Panc1 (cell line): ENCODE results near the gene TRAPPC13. TPM values are rescaled to one million over a fixed set of nuclear protein-coding genes. Genes with fewer than 3 reads are reported as not detected.
A peak's percentile ranks its signal among the peaks of the same experiment; 100 is the strongest.

Experiments used
- ATAC-seq: fragments of 200-7000 bp; cut with Tn5 transposase; 2 replicates; pipeline ENCODE4 v1.9.1; 2020; ENCODE audit warnings: mild to moderate bottlenecking, moderate library complexity
- BruUV-seq: library from RNA; stranded (reverse); fragments of 400-500 nt; replicated peaks from 2 replicates; lab custom pipeline; 2021; lab: Mats Ljungman, UMichigan
- CTCF ChIA-PET: fragments of 300-600 bp; sonication (Branson Sonifier 250); formaldehyde crosslinking; loops from one replicate; lab custom pipeline; 2022; ENCODE audit warnings: antibody characterized with exemption; lab: Charles Lee
- POLR2A ChIA-PET: fragments of 300-600 bp; sonication (Branson Sonifier 250); formaldehyde crosslinking; loops from one replicate; lab custom pipeline; 2022; ENCODE audit warnings: antibody characterized with exemption; lab: Charles Lee
- DNase-seq: peaks from one replicate; pipeline ENCODE4 v3.0.0-alpha.2; 2010; ENCODE audit warnings: low read depth, low spot score
- H3K27ac ChIP-seq: 2 replicates; pipeline ENCODE4 v1.5.1; 2011; ENCODE audit warnings: mild to moderate bottlenecking, low read length, inconsistent platforms
- H3K27me3 ChIP-seq: fragments of 200-500 bp; sonication (Bioruptor generic); 2 replicates; pipeline ENCODE4 v1.6.0; 2014; ENCODE audit warnings: low read length, inconsistent platforms; ENCODE audit not compliant: control insufficient read depth, insufficient read depth
- H3K36me3 ChIP-seq: fragments of 200-500 bp; sonication (Bioruptor generic); 2 replicates; pipeline ENCODE4 v1.5.1; 2014; ENCODE audit warnings: inconsistent platforms, mild to moderate bottlenecking, low read length, moderate library complexity; ENCODE audit not compliant: control insufficient read depth, insufficient read depth
- H3K4me1 ChIP-seq: 2 replicates; pipeline ENCODE4 v1.5.1; 2011; ENCODE audit warnings: inconsistent platforms, mild to moderate bottlenecking, low read length, moderate library complexity; ENCODE audit not compliant: control insufficient read depth, insufficient read depth
- H3K4me3 ChIP-seq, 2 experiments: 2 replicates each; pipeline ENCODE4 v1.5.1; 2011 to 2012; ENCODE audit warnings: low read depth in 2 of 2, low read length in 2 of 2, mild to moderate bottlenecking in 2 of 2, inconsistent platforms in 1 of 2, moderate library complexity in 1 of 2
- H3K9me3 ChIP-seq: fragments of 200-500 bp; sonication (Bioruptor generic); 2 replicates; pipeline ENCODE4 v1.5.1; 2014; ENCODE audit warnings: low read depth, mild to moderate bottlenecking, inconsistent platforms, low read length, moderate library complexity; ENCODE audit not compliant: control insufficient read depth, insufficient read depth
- POLR2AphosphoS5 ChIP-seq: IDR thresholded peaks from 2 replicates; pipeline ENCODE4 v1.6.1; 2012; ENCODE audit warnings: mild to moderate bottlenecking, low read depth, low read length, moderate library complexity
- SIN3A ChIP-seq: IDR thresholded peaks from 2 replicates; pipeline ENCODE4 v1.6.1; 2012; ENCODE audit warnings: low read depth, mild to moderate bottlenecking, low read length, moderate library complexity, borderline replicate concordance; ENCODE audit not compliant: insufficient read depth
- TCF7L2 ChIP-seq: IDR thresholded peaks from 2 replicates; pipeline ENCODE4 v1.6.1; 2011; ENCODE audit warnings: mild to moderate bottlenecking, low read depth, low read length, inconsistent platforms
- in situ Hi-C: cut with HindIII; loops from 2 replicates; pipeline ENCODE4 v1.10.0; 2016; ENCODE audit warnings: low sequenced_read_pairs, low pct_unique_long_range_greater_than_20kb
- intact Hi-C: fragments of 100-400 bp; cut with micrococcal nuclease; formaldehyde crosslinking; loops from one replicate; pipeline ENCODE4 v1.10.0; 2022; ENCODE audit not compliant: unreplicated experiment
- total RNA-seq: library from RNA; stranded (reverse); gene quantifications from one replicate; pipeline ENCODE4 v1.2.1, GENCODE V29; 2021; ENCODE audit not compliant: unreplicated experiment
- TF ChIP-seq, protein P1 (sequence below), 2 experiments: IDR thresholded peaks; 2 replicates each; pipeline ENCODE4 v1.6.1; 2011 to 2012; ENCODE audit warnings: low read depth in 2 of 2, control low read depth in 1 of 2, low read length in 1 of 2, mild to moderate bottlenecking in 1 of 2, moderate library complexity in 1 of 2; ENCODE audit not compliant: insufficient read depth in 1 of 2
- TF ChIP-seq, protein P2 (sequence below): fragments of 450-650 bp; IDR thresholded peaks from 2 replicates; pipeline ENCODE4 v1.5.1; 2017; ENCODE audit warnings: mild to moderate bottlenecking

TRAPPC13 gene
- total RNA-seq, 1 experiment from 2014 or later, result 17.3 TPM

DNA sequence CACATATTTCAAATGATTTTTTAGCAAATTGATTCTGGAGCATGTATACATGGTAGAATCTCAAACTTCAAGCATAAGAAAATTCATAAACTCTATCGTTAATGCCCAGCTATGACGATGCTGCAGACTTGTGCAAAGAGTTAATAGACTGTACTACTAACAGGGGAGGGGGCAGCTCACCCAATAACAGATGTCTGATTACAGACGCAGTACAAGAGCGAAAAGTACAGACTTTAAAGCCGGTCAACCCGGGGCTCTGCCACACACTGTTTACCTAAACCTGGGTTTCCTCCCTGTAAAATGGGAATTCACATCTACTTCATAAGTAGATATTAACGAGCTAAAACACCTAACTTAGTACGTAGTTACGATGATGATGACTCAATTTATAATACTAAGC lies 1.3 kb upstream of the TRAPPC13 start:
- H3K27me3 ChIP-seq, result no peaks in the 10 kb centered on the region
- peak overlapping the region; percentile 82 to 98 for H3K4me3 ChIP-seq
- TF ChIP-seq POLR2AphosphoS5, result no peak
- peaks cover 9% of the 10 kb centered on the region for H3K4me1 ChIP-seq
- in situ Hi-C loops (no loop called here), intact Hi-C loops (no loop called here)
- POLR2A ChIA-PET, result interaction anchor here (0.6 kb wide), 1 partner anchor 110 kb away, joined by 3 read pairs; no protein-coding TSS in a partner anchor
- no TSS peak for BruUV-seq
- CTCF ChIA-PET, result no interaction called here
- no peak for DNase-seq
- H3K36me3 ChIP-seq, result peaks cover 5% of the 10 kb centered on the region; the same call in 1 of the 2 replicates
- ATAC-seq, result no peak
- no peaks in the 10 kb centered on the region for H3K9me3 ChIP-seq
- H3K27ac ChIP-seq, result peak overlapping the region; percentile 99

DNA sequence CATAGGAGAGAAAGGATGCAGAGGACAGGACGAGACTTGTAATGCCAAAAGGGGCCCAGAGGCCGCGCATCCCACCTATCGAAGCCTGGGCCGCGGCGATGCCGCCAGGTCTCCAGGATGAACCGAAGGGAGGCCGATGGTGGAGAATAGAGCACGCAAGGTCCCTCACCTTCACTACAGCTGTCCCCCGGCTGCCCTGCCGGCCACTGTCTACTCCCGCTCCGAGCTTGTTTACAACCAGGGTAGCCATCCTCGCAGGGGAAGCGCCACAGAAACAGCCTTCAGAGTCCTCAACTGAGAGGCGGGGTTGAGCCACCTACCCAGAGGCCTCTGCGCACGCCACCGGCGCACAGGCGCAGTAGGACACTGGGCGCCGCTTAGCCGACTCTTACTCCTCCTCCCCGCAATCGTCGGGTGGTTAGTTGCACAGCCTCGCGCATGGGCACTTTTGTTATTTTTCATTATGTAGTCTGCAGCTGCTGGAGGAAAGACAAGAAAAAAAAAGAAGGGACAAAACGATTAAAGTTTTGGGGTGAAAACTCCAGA lies 729 bp upstream of the TRAPPC13 start, which contains the start of gene TRIM23:
Gene TRIM23, minus strand, starts transcription at position 309 of the 546 bp plus-strand sequence. Its CDS starts 59 bp downstream, at position 250.
- CTCF ChIA-PET, result no interaction called here

More for the DNA sequence above, 729 bp upstream of the TRAPPC13 start, which contains the start of gene TRIM23:
- peak within 1 kb of the TSS; percentile 99 for H3K27ac ChIP-seq
- H3K27me3 ChIP-seq, result no peaks in the 10 kb centered on the region
- in situ Hi-C loops (no loop called here), intact Hi-C loops (no loop called here)
- H3K4me1 ChIP-seq, result peaks cover 9% of the 10 kb centered on the region
- POLR2A ChIA-PET, result interaction anchor here (0.6 kb wide), 1 partner anchor 109 kb away, joined by 3 read pairs; no protein-coding TSS in a partner anchor
- H3K9me3 ChIP-seq, result no peaks in the 10 kb centered on the region
- peak; percentile 91 for DNase-seq
- BruUV-seq, result no TSS peak
- ATAC-seq, result peak; percentile 99
- H3K36me3 ChIP-seq, result peaks cover 5% of the 10 kb centered on the region; the same call in 1 of the 2 replicates
- TF ChIP-seq, protein P1, sequence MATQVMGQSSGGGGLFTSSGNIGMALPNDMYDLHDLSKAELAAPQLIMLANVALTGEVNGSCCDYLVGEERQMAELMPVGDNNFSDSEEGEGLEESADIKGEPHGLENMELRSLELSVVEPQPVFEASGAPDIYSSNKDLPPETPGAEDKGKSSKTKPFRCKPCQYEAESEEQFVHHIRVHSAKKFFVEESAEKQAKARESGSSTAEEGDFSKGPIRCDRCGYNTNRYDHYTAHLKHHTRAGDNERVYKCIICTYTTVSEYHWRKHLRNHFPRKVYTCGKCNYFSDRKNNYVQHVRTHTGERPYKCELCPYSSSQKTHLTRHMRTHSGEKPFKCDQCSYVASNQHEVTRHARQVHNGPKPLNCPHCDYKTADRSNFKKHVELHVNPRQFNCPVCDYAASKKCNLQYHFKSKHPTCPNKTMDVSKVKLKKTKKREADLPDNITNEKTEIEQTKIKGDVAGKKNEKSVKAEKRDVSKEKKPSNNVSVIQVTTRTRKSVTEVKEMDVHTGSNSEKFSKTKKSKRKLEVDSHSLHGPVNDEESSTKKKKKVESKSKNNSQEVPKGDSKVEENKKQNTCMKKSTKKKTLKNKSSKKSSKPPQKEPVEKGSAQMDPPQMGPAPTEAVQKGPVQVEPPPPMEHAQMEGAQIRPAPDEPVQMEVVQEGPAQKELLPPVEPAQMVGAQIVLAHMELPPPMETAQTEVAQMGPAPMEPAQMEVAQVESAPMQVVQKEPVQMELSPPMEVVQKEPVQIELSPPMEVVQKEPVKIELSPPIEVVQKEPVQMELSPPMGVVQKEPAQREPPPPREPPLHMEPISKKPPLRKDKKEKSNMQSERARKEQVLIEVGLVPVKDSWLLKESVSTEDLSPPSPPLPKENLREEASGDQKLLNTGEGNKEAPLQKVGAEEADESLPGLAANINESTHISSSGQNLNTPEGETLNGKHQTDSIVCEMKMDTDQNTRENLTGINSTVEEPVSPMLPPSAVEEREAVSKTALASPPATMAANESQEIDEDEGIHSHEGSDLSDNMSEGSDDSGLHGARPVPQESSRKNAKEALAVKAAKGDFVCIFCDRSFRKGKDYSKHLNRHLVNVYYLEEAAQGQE (IDR thresholded peaks at IDR 0.05; ENCODE audit: insufficient read depth in 1 of 2, low read depth in 2 of 2, low read length in 1 of 2), result no peak
- TF ChIP-seq TCF7L2 (no peak), POLR2AphosphoS5 (peak; percentile 85), SIN3A (peak; percentile 85)
- TF ChIP-seq, protein P2, sequence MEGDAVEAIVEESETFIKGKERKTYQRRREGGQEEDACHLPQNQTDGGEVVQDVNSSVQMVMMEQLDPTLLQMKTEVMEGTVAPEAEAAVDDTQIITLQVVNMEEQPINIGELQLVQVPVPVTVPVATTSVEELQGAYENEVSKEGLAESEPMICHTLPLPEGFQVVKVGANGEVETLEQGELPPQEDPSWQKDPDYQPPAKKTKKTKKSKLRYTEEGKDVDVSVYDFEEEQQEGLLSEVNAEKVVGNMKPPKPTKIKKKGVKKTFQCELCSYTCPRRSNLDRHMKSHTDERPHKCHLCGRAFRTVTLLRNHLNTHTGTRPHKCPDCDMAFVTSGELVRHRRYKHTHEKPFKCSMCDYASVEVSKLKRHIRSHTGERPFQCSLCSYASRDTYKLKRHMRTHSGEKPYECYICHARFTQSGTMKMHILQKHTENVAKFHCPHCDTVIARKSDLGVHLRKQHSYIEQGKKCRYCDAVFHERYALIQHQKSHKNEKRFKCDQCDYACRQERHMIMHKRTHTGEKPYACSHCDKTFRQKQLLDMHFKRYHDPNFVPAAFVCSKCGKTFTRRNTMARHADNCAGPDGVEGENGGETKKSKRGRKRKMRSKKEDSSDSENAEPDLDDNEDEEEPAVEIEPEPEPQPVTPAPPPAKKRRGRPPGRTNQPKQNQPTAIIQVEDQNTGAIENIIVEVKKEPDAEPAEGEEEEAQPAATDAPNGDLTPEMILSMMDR, result no peak
- peak within 1 kb of the TSS; percentile 82 to 98 for H3K4me3 ChIP-seq
